ENCODE data around the gene RPS19.
"Not testable (repeated sequence)": the region's sequence is repeated elsewhere in the genome, so short reads cannot be mapped to it uniquely, and the experiment has no call there.

RPS19 gene

GRCh38 chr19:41902594-41902993 is 42.5 kb downstream of the RPS19 start:
- no peak for DNase-seq

- no peak for DNase-seq
Observed at GRCh38 chr19:41903193-41903953, 43.3 kb downstream of the RPS19 start.

GRCh38 chr19:41904118-41904870 is 44.2 kb downstream of the RPS19 start:
- DNase-seq = no peak

- DNase-seq = no peak
Observed at GRCh38 chr19:41905273-41906002, 45.4 kb downstream of the RPS19 start.

GRCh38 chr19:41906271-41906670 is 46.2 kb downstream of the RPS19 start:
- no peak for DNase-seq

GRCh38 chr19:41906916-41907680 is 47.0 kb downstream of the RPS19 start:
- no peak for DNase-seq

- DNase-seq = no peak
Observed at GRCh38 chr19:41907994-41908615, 48.0 kb downstream of the RPS19 start.

GRCh38 chr19:41908724-41909464 is 48.8 kb downstream of the RPS19 start:
- no peak for DNase-seq

- DNase-seq = no peak
Observed at GRCh38 chr19:41909706-41910105, 49.7 kb downstream of the RPS19 start.

GRCh38 chr19:41910240-41910991 is 50.4 kb downstream of the RPS19 start:
- no peak for DNase-seq

GRCh38 chr19:41910992-41911888 is 51.2 kb downstream of the RPS19 start:
- no peak for DNase-seq

- DNase-seq = no peak
Observed at GRCh38 chr19:41911889-41912731, 52.1 kb downstream of the RPS19 start.

- DNase-seq = no peak
Observed at GRCh38 chr19:41912899-41913537, 53.0 kb downstream of the RPS19 start.

GRCh38 chr19:41913538-41914423 is 53.7 kb downstream of the RPS19 start:
- no peak for DNase-seq

- not testable (repeated sequence) for DNase-seq
Observed at GRCh38 chr19:41914424-41914834, 54.4 kb downstream of the RPS19 start.

GRCh38 chr19:41915021-41915775 is 55.1 kb downstream of the RPS19 start:
- DNase-seq = no peak

Data from NCI-H82 (cell line).